ENCODE results near the gene SLC26A8.
"Not testable (repeated sequence)": the region's sequence is repeated elsewhere in the genome, so short reads cannot be mapped to it uniquely, and the experiment has no call there.

SLC26A8 gene

DNA sequence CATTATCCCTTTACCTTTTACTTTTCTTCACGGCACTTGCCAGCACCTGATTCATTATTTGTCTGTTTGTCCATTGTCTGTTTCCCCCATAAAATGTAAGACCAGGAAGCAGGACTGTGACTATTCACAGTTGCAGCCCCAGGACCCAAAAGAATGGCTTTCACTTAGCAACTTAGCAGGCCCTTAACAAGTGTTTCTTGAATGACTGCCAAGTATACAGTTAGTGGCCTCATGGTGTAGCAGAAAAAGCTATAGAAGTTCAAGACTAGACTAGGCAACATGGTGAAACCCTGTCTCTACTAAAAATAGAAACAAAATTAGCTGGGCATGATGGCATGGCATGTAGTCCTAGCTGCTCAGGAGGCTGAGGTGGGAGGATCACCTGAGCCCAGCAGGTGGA is 4.3 kb downstream of the SLC26A8 start:
- H3K4me1 Mint-ChIP-seq, result peaks cover 10% of the 10 kb centered on the region
- no peak overlapping the region for H3K27ac Mint-ChIP-seq
- H3K27me3 Mint-ChIP-seq (ENCODE audit: low read depth), result peaks cover 25% of the 10 kb centered on the region
- no peak for TF ChIP-seq CTCF (IDR thresholded peaks at IDR 0.05; ENCODE audit: unreplicated experiment in 3 of 3)
- H3K9me3 Mint-ChIP-seq, result no peaks in the 10 kb centered on the region
- no peak overlapping the region for H3K4me3 Mint-ChIP-seq
- H3K36me3 Mint-ChIP-seq (ENCODE audit: low read depth), result no peaks in the 10 kb centered on the region

- no peaks in the 10 kb centered on the region for H3K36me3 Mint-ChIP-seq (ENCODE audit: low read depth)
- TF ChIP-seq CTCF (IDR thresholded peaks at IDR 0.05; ENCODE audit: unreplicated experiment in 3 of 3), result no peak
- peaks cover 19% of the 10 kb centered on the region for H3K27me3 Mint-ChIP-seq (ENCODE audit: low read depth)
- no peak overlapping the region for H3K27ac Mint-ChIP-seq
- H3K4me1 Mint-ChIP-seq, result peaks cover 5% of the 10 kb centered on the region
- no peak overlapping the region for H3K4me3 Mint-ChIP-seq
- H3K9me3 Mint-ChIP-seq, result no peaks in the 10 kb centered on the region
Observed at GRCh38 chr6:36019167-36019566, 5.3 kb downstream of the SLC26A8 start.

DNA sequence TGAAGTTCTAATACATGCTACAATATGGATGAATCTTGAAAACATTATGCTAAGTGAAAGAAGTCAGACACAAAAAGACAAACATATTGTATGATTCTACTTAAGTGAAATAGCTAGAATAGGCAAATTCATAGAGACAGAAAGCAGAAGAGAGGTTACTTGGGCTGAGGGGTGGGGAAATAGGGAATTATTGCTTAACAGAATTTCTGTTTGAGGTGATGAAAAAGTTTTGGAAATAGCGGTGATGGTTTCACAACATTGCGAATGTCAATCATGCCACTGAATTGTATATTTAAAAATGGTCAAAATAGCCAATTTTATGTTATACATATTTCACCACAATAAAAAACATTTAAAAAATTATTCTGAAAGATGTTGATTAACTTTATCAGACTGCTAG is 6.1 kb downstream of the SLC26A8 start:
- peaks cover 12% of the 10 kb centered on the region for H3K27me3 Mint-ChIP-seq (ENCODE audit: low read depth)
- no peaks in the 10 kb centered on the region for H3K4me1 Mint-ChIP-seq
- no peak overlapping the region for H3K4me3 Mint-ChIP-seq
- no peaks in the 10 kb centered on the region for H3K36me3 Mint-ChIP-seq (ENCODE audit: low read depth)
- no peak overlapping the region for H3K27ac Mint-ChIP-seq
- H3K9me3 Mint-ChIP-seq, result no peaks in the 10 kb centered on the region
- TF ChIP-seq CTCF (IDR thresholded peaks at IDR 0.05; ENCODE audit: unreplicated experiment in 3 of 3), result no peak

- Mint-ChIP-seq H3K4me1 (no peaks in the 10 kb centered on the region), H3K36me3 (ENCODE audit: low read depth) (no peaks in the 10 kb centered on the region), H3K27me3 (ENCODE audit: low read depth) (peaks cover 7% of the 10 kb centered on the region), H3K27ac (no peak overlapping the region), H3K9me3 (no peaks in the 10 kb centered on the region), H3K4me3 (no peak overlapping the region)
- no peak for TF ChIP-seq CTCF (IDR thresholded peaks at IDR 0.05; ENCODE audit: unreplicated experiment in 3 of 3)
Observed at GRCh38 chr6:36015666-36016065, 8.8 kb downstream of the SLC26A8 start.

- H3K4me1 Mint-ChIP-seq, result no peaks in the 10 kb centered on the region
- peaks cover 12% of the 10 kb centered on the region for H3K27me3 Mint-ChIP-seq (ENCODE audit: low read depth)
- no peak overlapping the region for H3K27ac Mint-ChIP-seq
- H3K9me3 Mint-ChIP-seq, result peaks cover 1% of the 10 kb centered on the region
- no peak overlapping the region for H3K4me3 Mint-ChIP-seq
- no peaks in the 10 kb centered on the region for H3K36me3 Mint-ChIP-seq (ENCODE audit: low read depth)
- TF ChIP-seq CTCF (IDR thresholded peaks at IDR 0.05; ENCODE audit: unreplicated experiment in 3 of 3), result no peak
Observed at GRCh38 chr6:36000451-36000850, 24.0 kb downstream of the SLC26A8 start.

- Mint-ChIP-seq H3K27ac (no peak overlapping the region), H3K36me3 (ENCODE audit: low read depth) (no peaks in the 10 kb centered on the region), H3K4me3 (no peak overlapping the region), H3K9me3 (no peaks in the 10 kb centered on the region), H3K4me1 (no peaks in the 10 kb centered on the region), H3K27me3 (ENCODE audit: low read depth) (peaks cover 19% of the 10 kb centered on the region)
- TF ChIP-seq CTCF (IDR thresholded peaks at IDR 0.05; ENCODE audit: unreplicated experiment in 3 of 3), result no peak
Observed at GRCh38 chr6:35993150-35993549, 31.3 kb downstream of the SLC26A8 start.

DNA sequence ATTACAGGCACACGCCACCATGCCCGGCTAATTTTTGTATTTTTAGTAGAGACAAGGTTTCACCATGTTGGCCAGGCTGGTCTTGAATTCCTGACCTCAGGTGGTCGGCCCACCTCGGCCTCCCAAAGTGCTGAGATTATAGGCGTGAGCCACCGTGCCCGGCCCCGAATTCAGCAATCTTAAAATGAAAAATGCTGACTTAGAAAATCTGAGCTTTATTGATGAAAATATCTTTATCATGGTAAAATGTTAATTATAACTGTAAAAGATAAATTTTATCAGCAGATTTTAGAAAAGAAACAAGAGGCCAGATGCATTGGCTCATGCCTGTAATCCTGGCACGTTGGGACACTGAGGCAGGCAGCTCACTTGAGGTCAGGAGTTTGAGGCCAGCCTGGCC is 36.4 kb downstream of the SLC26A8 start:
- not testable (repeated sequence) for H3K4me3 Mint-ChIP-seq; H3K36me3 Mint-ChIP-seq (ENCODE audit: low read depth); H3K27ac Mint-ChIP-seq; H3K9me3 Mint-ChIP-seq; H3K27me3 Mint-ChIP-seq (ENCODE audit: low read depth); H3K4me1 Mint-ChIP-seq
